Measurements from ENCODE around the gene DPCD. TPM values are rescaled to one million over a fixed set of nuclear protein-coding genes. Genes with fewer than 3 reads are reported as not detected.
A peak's percentile ranks its signal among the peaks of the same experiment; 100 is the strongest.

Gene DPCD
- total and polyA plus RNA-seq, 8 donors: 4.7 to 17.0 (median 7.1) TPM

GRCh38 chr10:101623528-101623927 is 35.4 kb downstream of the DPCD start:
- no peak for FAIRE-seq

GRCh38 chr10:101624526-101625102 is 36.5 kb downstream of the DPCD start:
- no peaks in the 10 kb centered on the region for H3K4me1 ChIP-seq
- H3K36me3 ChIP-seq: peaks cover 0 to 12% (median 9%) of the 10 kb centered on the region in 3 donors
- FAIRE-seq (no peak), ATAC-seq (no peak), DNase-seq (peak in 1 of 6 donors; percentile 25)
- 91 to 92% methylated on average over 4 of the region's 4 CpGs for WGBS, 2 donors
- no peaks in the 10 kb centered on the region for H3K9me3 ChIP-seq
- TF ChIP-seq CTCF (IDR thresholded peaks at IDR 0.05): no peak
- no peaks in the 10 kb centered on the region for H3K27me3 ChIP-seq
- H3K27ac ChIP-seq: no peak overlapping the region
- intact Hi-C loops (cut with DNase I): no loop called here
- no peak overlapping the region for H3K4me3 ChIP-seq

More at GRCh38 chr10:101623528-101623927, 35.4 kb downstream of the DPCD start:
- 89 to 95% methylated on average over 1 of the region's 1 CpG for WGBS, 2 donors
- intact Hi-C loops (cut with DNase I): no loop called here
- Histone ChIP-seq H3K4me1 (no peaks in the 10 kb centered on the region), H3K27ac (no peak overlapping the region), H3K4me3 (no peak overlapping the region), H3K9me3 (no peaks in the 10 kb centered on the region), H3K27me3 (no peaks in the 10 kb centered on the region), H3K36me3 (peaks cover 0 to 12% (median 9%) of the 10 kb centered on the region in 3 donors)
- DNase-seq (no peak), ATAC-seq (no peak)
- TF ChIP-seq CTCF (IDR thresholded peaks at IDR 0.05): no peak

GRCh38 chr10:101625821-101626412 is 37.8 kb downstream of the DPCD start:
- H3K27ac ChIP-seq: no peak overlapping the region
- DNase-seq (peak in 1 of 6 donors; percentile 14), ATAC-seq (no peak), FAIRE-seq (no peak)
- peaks cover 0 to 12% (median 6%) of the 10 kb centered on the region in 3 donors for H3K36me3 ChIP-seq
- no peaks in the 10 kb centered on the region for H3K27me3 ChIP-seq
- H3K9me3 ChIP-seq: no peaks in the 10 kb centered on the region
- H3K4me3 ChIP-seq: no peak overlapping the region
- WGBS, 2 donors: 77 to 88% methylated on average over 1 of the region's 1 CpG
- intact Hi-C loops (cut with DNase I): no loop called here
- no peak for TF ChIP-seq CTCF (IDR thresholded peaks at IDR 0.05)
- no peaks in the 10 kb centered on the region for H3K4me1 ChIP-seq

- intact Hi-C loops (cut with DNase I): no loop called here
- Histone ChIP-seq H3K36me3 (no peaks in the 10 kb centered on the region), H3K9me3 (no peaks in the 10 kb centered on the region), H3K4me1 (no peaks in the 10 kb centered on the region), H3K4me3 (no peak overlapping the region), H3K27me3 (no peaks in the 10 kb centered on the region), H3K27ac (no peak overlapping the region)
- no peak for FAIRE-seq
- no peak for TF ChIP-seq CTCF (IDR thresholded peaks at IDR 0.05)
- DNase-seq: no peak
- 86 to 89% methylated on average over 13 of the region's 13 CpGs for WGBS, 2 donors
- ATAC-seq: no peak
Observed at GRCh38 chr10:101629837-101630632, 41.9 kb downstream of the DPCD start.

GRCh38 chr10:101630633-101630920 is 42.5 kb downstream of the DPCD start:
- no peaks in the 10 kb centered on the region for H3K4me1 ChIP-seq
- no peak overlapping the region for H3K4me3 ChIP-seq
- no peaks in the 10 kb centered on the region for H3K27me3 ChIP-seq
- no peak for FAIRE-seq
- WGBS, 2 donors: 95 to 96% methylated on average over 1 of the region's 1 CpG
- DNase-seq: no peak
- intact Hi-C loops (cut with DNase I): no loop called here
- TF ChIP-seq CTCF (IDR thresholded peaks at IDR 0.05): no peak
- H3K9me3 ChIP-seq: no peaks in the 10 kb centered on the region
- no peak for ATAC-seq
- no peaks in the 10 kb centered on the region for H3K36me3 ChIP-seq
- H3K27ac ChIP-seq: no peak overlapping the region

Data from pancreas (tissue), 10 donors.